ENCODE results near the gene CAPRIN1. TPM values are rescaled to one million over a fixed set of nuclear protein-coding genes. Genes with fewer than 3 reads are reported as not detected.

Gene CAPRIN1
- total and polyA plus RNA-seq, 2 donors (not counting 3 experiments of a cell fraction or from before 2014, with no cell fraction given) = 138 to 279 TPM

GRCh38 chr11:34124885-34125668, 73.5 kb downstream of the CAPRIN1 start:
- BruUV-seq (replicated peaks) = no TSS peak

More at GRCh38 chr11:34124885-34125668, 73.5 kb downstream of the CAPRIN1 start:
- H3K79me2 ChIP-seq (ENCODE audit: control insufficient read depth, insufficient read depth, low read length) = no peaks in the 10 kb centered on the region
- dilution Hi-C loops (cut with MboI; ENCODE audit: extremely low pct_ligation_motif_present, low sequenced_read_pairs) (no loop called here), intact Hi-C loops (cut with micrococcal nuclease) (no loop called here)
- ChIA-PET CTCF (no interaction called here), POLR2A (no interaction called here)
- no peaks in the 10 kb centered on the region for H3K9me3 ChIP-seq (replicated peaks; ENCODE audit: control insufficient read depth, insufficient read depth, low read length)
- no peak for FAIRE-seq
- no peaks in the 10 kb centered on the region for H4K20me1 ChIP-seq (replicated peaks; ENCODE audit: control insufficient read depth, extremely low read depth, insufficient read depth, low read length)
- H3K27me3 ChIP-seq (ENCODE audit: control insufficient read depth in 2 of 2, insufficient read depth in 2 of 2, low read length in 2 of 2) = no peaks in the 10 kb centered on the region
- no peak overlapping the region for H3K4me2 ChIP-seq (ENCODE audit: insufficient read depth, low read length)
- no peak overlapping the region for H3K27ac ChIP-seq (ENCODE audit: insufficient read depth, low read depth, low read length)
- H3K9ac ChIP-seq (replicated peaks; ENCODE audit: extremely low read depth, insufficient read depth, low read length) = no peak overlapping the region
- H3K4me3 ChIP-seq (replicated peaks in 1 of 3; ENCODE audit: insufficient read depth in 1 of 3, low read depth in 1 of 3, low read length in 3 of 3) = no peak overlapping the region
- no peaks in the 10 kb centered on the region for H3K4me1 ChIP-seq (ENCODE audit: control insufficient read depth, extremely low read depth, insufficient read depth, low read length)
- peaks cover 27 to 29% of the 10 kb centered on the region in 2 experiments for H3K36me3 ChIP-seq (ENCODE audit: control insufficient read depth in 2 of 2, extremely low read depth in 1 of 2, insufficient read depth in 2 of 2, low read length in 2 of 2)
- no peak overlapping the region for H2AFZ ChIP-seq (ENCODE audit: low read depth, low read length)
- TF ChIP-seq FOS (IDR thresholded peaks at IDR 0.05; ENCODE audit: borderline replicate concordance, insufficient read depth, low read length) = no peak
- no peak for TF ChIP-seq JUN (IDR thresholded peaks at IDR 0.05; ENCODE audit: borderline replicate concordance, insufficient read depth, insufficient read length, low read depth)
- no peak for TF ChIP-seq POLR2AphosphoS5 (IDR thresholded peaks at IDR 0.05; ENCODE audit: insufficient read depth, low read depth, low read length)
- TF ChIP-seq EZH2 (IDR thresholded peaks at IDR 0.05; ENCODE audit: borderline replicate concordance, low read depth, low read length, severe bottlenecking) = no peak
- TF ChIP-seq CTCF (IDR thresholded peaks at IDR 0.05; ENCODE audit: extremely low read depth in 1 of 2, insufficient read depth in 1 of 2, low read depth in 1 of 2, low read length in 2 of 2) = no peak
- no peak for TF ChIP-seq MYC (IDR thresholded peaks at IDR 0.05; ENCODE audit: low read depth, low read length)
- no peak for TF ChIP-seq MAX (IDR thresholded peaks at IDR 0.05; ENCODE audit: insufficient read depth, insufficient read length)
- no peak for TF ChIP-seq POLR2A (IDR thresholded peaks at IDR 0.05; ENCODE audit: low read depth, low read length)
- no peak for TF ChIP-seq GATA2 (IDR thresholded peaks at IDR 0.05; ENCODE audit: insufficient read depth, insufficient read length, low read depth, low read length)
- no peak for DNase-seq (ENCODE audit: low read depth, low spot score)
- H3K9me1 ChIP-seq (replicated peaks; ENCODE audit: control insufficient read depth, extremely low read depth, insufficient read depth, low read length) = no peaks in the 10 kb centered on the region
